ENCODE data around the gene EMSY.

EMSY gene

GRCh38 chr11:76600124-76600655 is 155.4 kb downstream of the EMSY start:
- no peak overlapping the region for H3K9ac ChIP-seq
- H2AFZ ChIP-seq (ENCODE audit: low read depth): no peak overlapping the region
- no peaks in the 10 kb centered on the region for H3K79me2 ChIP-seq (ENCODE audit: insufficient read depth, low read depth)
- no peak overlapping the region for H3K4me2 ChIP-seq
- H3K36me3 ChIP-seq (ENCODE audit: insufficient read depth): no peaks in the 10 kb centered on the region
- H4K20me1 ChIP-seq (ENCODE audit: insufficient read depth): no peaks in the 10 kb centered on the region
- no peak for TF ChIP-seq CTCF (conservative IDR thresholded peaks at IDR 0.05; ENCODE audit: low read depth, low read length)
- H3K27ac ChIP-seq: no peak overlapping the region
- H3K4me1 ChIP-seq (ENCODE audit: low read depth, poor library complexity, severe bottlenecking): no peaks in the 10 kb centered on the region
- H3K27me3 ChIP-seq (ENCODE audit: insufficient read depth, low read depth): no peaks in the 10 kb centered on the region
- no peak overlapping the region for H3K4me3 ChIP-seq (IDR thresholded peaks at IDR 0.05; ENCODE audit: insufficient read depth, low read depth, low read length)

- Histone ChIP-seq H4K20me1 (ENCODE audit: insufficient read depth) (no peaks in the 10 kb centered on the region), H3K4me3 (IDR thresholded peaks at IDR 0.05; ENCODE audit: insufficient read depth, low read depth, low read length) (no peak overlapping the region), H3K27ac (no peak overlapping the region), H2AFZ (ENCODE audit: low read depth) (no peak overlapping the region), H3K27me3 (ENCODE audit: insufficient read depth, low read depth) (no peaks in the 10 kb centered on the region), H3K9ac (no peak overlapping the region), H3K79me2 (ENCODE audit: insufficient read depth, low read depth) (no peaks in the 10 kb centered on the region), H3K36me3 (ENCODE audit: insufficient read depth) (no peaks in the 10 kb centered on the region), H3K4me2 (no peak overlapping the region), H3K4me1 (ENCODE audit: low read depth, poor library complexity, severe bottlenecking) (no peaks in the 10 kb centered on the region)
- no peak for TF ChIP-seq CTCF (conservative IDR thresholded peaks at IDR 0.05; ENCODE audit: low read depth, low read length)
Observed at GRCh38 chr11:76601272-76601671, 156.5 kb downstream of the EMSY start.

GRCh38 chr11:76601724-76602123 is 156.9 kb downstream of the EMSY start:
- no peaks in the 10 kb centered on the region for H4K20me1 ChIP-seq (ENCODE audit: insufficient read depth)
- no peaks in the 10 kb centered on the region for H3K79me2 ChIP-seq (ENCODE audit: insufficient read depth, low read depth)
- H3K36me3 ChIP-seq (ENCODE audit: insufficient read depth): no peaks in the 10 kb centered on the region
- H3K4me1 ChIP-seq (ENCODE audit: low read depth, poor library complexity, severe bottlenecking): no peaks in the 10 kb centered on the region
- TF ChIP-seq CTCF (conservative IDR thresholded peaks at IDR 0.05; ENCODE audit: low read depth, low read length): no peak
- H3K27ac ChIP-seq: no peak overlapping the region
- H3K4me2 ChIP-seq: no peak overlapping the region
- H2AFZ ChIP-seq (ENCODE audit: low read depth): no peak overlapping the region
- H3K4me3 ChIP-seq (IDR thresholded peaks at IDR 0.05; ENCODE audit: insufficient read depth, low read depth, low read length): no peak overlapping the region
- H3K9ac ChIP-seq: no peak overlapping the region
- H3K27me3 ChIP-seq (ENCODE audit: insufficient read depth, low read depth): no peaks in the 10 kb centered on the region

GRCh38 chr11:76602431-76602861 is 157.6 kb downstream of the EMSY start:
- no peak overlapping the region for H3K4me3 ChIP-seq (IDR thresholded peaks at IDR 0.05; ENCODE audit: insufficient read depth, low read depth, low read length)
- no peaks in the 10 kb centered on the region for H3K27me3 ChIP-seq (ENCODE audit: insufficient read depth, low read depth)
- no peak overlapping the region for H3K27ac ChIP-seq
- H3K79me2 ChIP-seq (ENCODE audit: insufficient read depth, low read depth): no peaks in the 10 kb centered on the region
- H3K4me1 ChIP-seq (ENCODE audit: low read depth, poor library complexity, severe bottlenecking): no peaks in the 10 kb centered on the region
- TF ChIP-seq CTCF (conservative IDR thresholded peaks at IDR 0.05; ENCODE audit: low read depth, low read length): no peak
- H4K20me1 ChIP-seq (ENCODE audit: insufficient read depth): no peaks in the 10 kb centered on the region
- H2AFZ ChIP-seq (ENCODE audit: low read depth): no peak overlapping the region
- H3K9ac ChIP-seq: no peak overlapping the region
- H3K4me2 ChIP-seq: no peak overlapping the region
- H3K36me3 ChIP-seq (ENCODE audit: insufficient read depth): no peaks in the 10 kb centered on the region

Data from KMS-11 (cell line).